HEK293 (cell line): ENCODE results near the gene CPTP.

ENCODE experiments used
- CTCF ChIA-PET: fragments of 350-600 bp; formaldehyde crosslinking; extraction: SDS; loops from one replicate; lab custom pipeline; 2021; ENCODE audit warnings: antibody characterized with exemption; lab: Yijun Ruan, JAX
- POLR2A ChIA-PET: fragments of 300-600 bp; formaldehyde crosslinking; extraction: SDS; loops from one replicate; lab custom pipeline; 2020; ENCODE audit warnings: antibody characterized with exemption, inconsistent platforms; lab: Yijun Ruan, JAX
- H3K27ac ChIP-seq: fragments of 200-500 bp; sonication (Bioruptor generic); 2 replicates; pipeline ENCODE4 v1.5.1; 2014; ENCODE audit warnings: low read depth, low read length, control low read depth, inconsistent platforms; ENCODE audit errors: extremely low read depth
- H3K36me3 ChIP-seq, 2 experiments: fragments of 200-500 bp in 1 of 2; sonication (Bioruptor generic) in 1 of 2; 1 replicate in 1 of 2; 2 replicates in 1 of 2; pipeline ENCODE4 v1.5.1; 2014 to 2017; ENCODE audit warnings: inconsistent platforms in 2 of 2, low read length in 2 of 2; ENCODE audit not compliant: control insufficient read depth in 2 of 2, insufficient read depth in 1 of 2
- H3K4me1 ChIP-seq: fragments of 200-500 bp; sonication (Bioruptor generic); 2 replicates; pipeline ENCODE4 v1.5.1; 2014; ENCODE audit warnings: mild to moderate bottlenecking, low read length, inconsistent platforms; ENCODE audit not compliant: control insufficient read depth, insufficient read depth
- H3K4me3 ChIP-seq: 2 replicates; pipeline ENCODE4 v1.5.1; 2011; ENCODE audit warnings: low read depth, mild to moderate bottlenecking, control low read depth, low read length, moderate library complexity
- H3K9me3 ChIP-seq: fragments of 200-500 bp; sonication (Bioruptor generic); 2 replicates; pipeline ENCODE4 v1.5.1; 2014; ENCODE audit warnings: low read depth, low read length, inconsistent platforms; ENCODE audit not compliant: control insufficient read depth, insufficient read depth
- KLF1 ChIP-seq: fragments of 450-650 bp; formaldehyde crosslinking; IDR thresholded peaks from 2 replicates; pipeline ENCODE4 v1.5.1; 2016; ENCODE audit warnings: missing biosample characterization, missing genetic modification characterization
- KLF10 ChIP-seq: fragments of 450-650 bp; IDR thresholded peaks from 2 replicates; pipeline ENCODE4 v1.5.1; 2018; ENCODE audit warnings: missing biosample characterization, mild to moderate bottlenecking, missing genetic modification characterization
- KLF17 ChIP-seq: fragments of 450-650 bp; formaldehyde crosslinking; IDR thresholded peaks from 2 replicates; pipeline ENCODE4 v1.5.1; 2016; ENCODE audit warnings: missing biosample characterization, missing genetic modification characterization
- PATZ1 ChIP-seq: fragments of 450-650 bp; formaldehyde crosslinking; IDR thresholded peaks from 2 replicates; pipeline ENCODE4 v1.5.1; 2016; ENCODE audit warnings: missing biosample characterization, missing genetic modification characterization
- PRDM4 ChIP-seq: fragments of 450-650 bp; formaldehyde crosslinking; IDR thresholded peaks from 2 replicates; pipeline ENCODE4 v1.5.1; 2017; ENCODE audit warnings: missing biosample characterization, missing genetic modification characterization
- YY2 ChIP-seq: fragments of 450-650 bp; formaldehyde crosslinking; IDR thresholded peaks from 2 replicates; pipeline ENCODE4 v1.5.1; 2016; ENCODE audit warnings: missing biosample characterization, missing genetic modification characterization
- ZBTB44 ChIP-seq: fragments of 450-650 bp; IDR thresholded peaks from 2 replicates; pipeline ENCODE4 v1.5.1; 2018; ENCODE audit warnings: missing biosample characterization, mild to moderate bottlenecking, missing genetic modification characterization
- ZBTB48 ChIP-seq: fragments of 450-650 bp; formaldehyde crosslinking; IDR thresholded peaks from 2 replicates; pipeline ENCODE4 v1.5.1; 2016; ENCODE audit warnings: missing biosample characterization, missing genetic modification characterization
- ZIC2 ChIP-seq: fragments of 450-650 bp; formaldehyde crosslinking; IDR thresholded peaks from 2 replicates; pipeline ENCODE4 v1.5.1; 2016; ENCODE audit warnings: missing biosample characterization, missing genetic modification characterization
- ZNF391 ChIP-seq: fragments of 450-650 bp; formaldehyde crosslinking; IDR thresholded peaks from 2 replicates; pipeline ENCODE4 v1.5.1; 2016; ENCODE audit warnings: low read depth, missing biosample characterization, missing genetic modification characterization, borderline replicate concordance
- ZNF530 ChIP-seq: fragments of 450-650 bp; formaldehyde crosslinking; IDR thresholded peaks from 2 replicates; pipeline ENCODE4 v1.5.1; 2016; ENCODE audit warnings: low read depth, missing biosample characterization, missing genetic modification characterization
- ZNF747 ChIP-seq: fragments of 450-650 bp; formaldehyde crosslinking; IDR thresholded peaks from 2 replicates; pipeline ENCODE4 v1.5.1; 2016; ENCODE audit warnings: missing biosample characterization, missing genetic modification characterization
- ZNF792 ChIP-seq: fragments of 450-650 bp; formaldehyde crosslinking; IDR thresholded peaks from 2 replicates; pipeline ENCODE4 v1.5.1; 2016; ENCODE audit warnings: missing biosample characterization, missing genetic modification characterization
- ZNF830 ChIP-seq: fragments of 450-650 bp; IDR thresholded peaks from 2 replicates; pipeline ENCODE4 v1.5.0; 2018; ENCODE audit warnings: missing biosample characterization, missing genetic modification characterization, low read depth, mild to moderate bottlenecking, moderate library complexity
- ZNF837 ChIP-seq: fragments of 450-650 bp; formaldehyde crosslinking; IDR thresholded peaks from 2 replicates; pipeline ENCODE4 v1.5.1; 2016; ENCODE audit warnings: missing biosample characterization, missing genetic modification characterization

CPTP gene

GRCh38 chr1:1285611-1286311 lies 38.8 kb upstream of the CPTP start:
- Histone ChIP-seq H3K4me1 (no peaks in the 10 kb centered on the region), H3K4me3 (no peak overlapping the region), H3K36me3 (no peaks in the 10 kb centered on the region), H3K27ac (no peak overlapping the region), H3K9me3 (no peaks in the 10 kb centered on the region)
- ChIA-PET POLR2A (no interaction called here), CTCF (no interaction called here)
- TF ChIP-seq ZIC2 (tag by site-specific recombination) (no peak), PRDM4 (tag by site-specific recombination) (no peak), ZBTB48 (tag by site-specific recombination) (no peak), ZNF830 (tag by site-specific recombination) (no peak), ZNF837 (tag by site-specific recombination) (no peak), ZNF747 (tag by site-specific recombination) (no peak), KLF1 (tag by site-specific recombination) (0 out of 2 replicates have a peak, but pooled peaks have one; percentile 38)

GRCh38 chr1:1286313-1287261 lies 38.0 kb upstream of the CPTP start:
- ChIA-PET POLR2A (interaction anchor here (1.1 kb wide), 1 partner anchor 13 kb away, joined by 3 read pairs; the partner anchor contains the start of gene UBE2J2), CTCF (no interaction called here)
- Histone ChIP-seq H3K4me1 (no peaks in the 10 kb centered on the region), H3K27ac (no peak overlapping the region), H3K36me3 (no peaks in the 10 kb centered on the region), H3K4me3 (no peak overlapping the region), H3K9me3 (no peaks in the 10 kb centered on the region)
- TF ChIP-seq ZBTB44 = no peak
- no peak for TF ChIP-seq KLF17 (tag by site-specific recombination)
- no peak for TF ChIP-seq ZNF530 (tag by site-specific recombination)
- no peak for TF ChIP-seq YY2
- no peak for TF ChIP-seq ZNF792 (tag by site-specific recombination)
- TF ChIP-seq ZNF391 = no peak
- TF ChIP-seq KLF10 (tag by site-specific recombination) = no peak
- TF ChIP-seq PATZ1 (tag by site-specific recombination) = no peak
